Renal pelvis (tissue), 4 donors: ENCODE results near the gene ACSBG1. TPM values are rescaled to one million over a fixed set of nuclear protein-coding genes. Genes with fewer than 3 reads are reported as not detected.

Source experiments
- DNase-seq: peaks from one replicate; pipeline ENCODE4 v3.0.0-alpha.2; 2013
- polyA plus RNA-seq, 3 donors: library from polyadenylated mRNA; unstranded; fragments of 120-200 nt; gene quantifications; one replicate each; pipeline ENCODE4 v1.2.1, GENCODE V29; 2013; ENCODE audit not compliant: insufficient read length in 3 of 3

Gene ACSBG1
- polyA plus RNA-seq, 3 donors, result 0.54 to 2.1 (median 1.3) TPM

GRCh38 chr15:78131295-78132061, 102.9 kb downstream of the ACSBG1 start, which contains the start of gene CIB2:
Gene CIB2 (minus strand): TSS chr15:78131445. CDS start chr15:78131215, 230 bp downstream.
- DNase-seq, result peak; percentile 87

- no peak for DNase-seq
Observed at GRCh38 chr15:78130466-78131294, 103.7 kb downstream of the ACSBG1 start.

- DNase-seq, result no peak
Observed at GRCh38 chr15:78129751-78130287, 104.5 kb downstream of the ACSBG1 start.

DNA sequence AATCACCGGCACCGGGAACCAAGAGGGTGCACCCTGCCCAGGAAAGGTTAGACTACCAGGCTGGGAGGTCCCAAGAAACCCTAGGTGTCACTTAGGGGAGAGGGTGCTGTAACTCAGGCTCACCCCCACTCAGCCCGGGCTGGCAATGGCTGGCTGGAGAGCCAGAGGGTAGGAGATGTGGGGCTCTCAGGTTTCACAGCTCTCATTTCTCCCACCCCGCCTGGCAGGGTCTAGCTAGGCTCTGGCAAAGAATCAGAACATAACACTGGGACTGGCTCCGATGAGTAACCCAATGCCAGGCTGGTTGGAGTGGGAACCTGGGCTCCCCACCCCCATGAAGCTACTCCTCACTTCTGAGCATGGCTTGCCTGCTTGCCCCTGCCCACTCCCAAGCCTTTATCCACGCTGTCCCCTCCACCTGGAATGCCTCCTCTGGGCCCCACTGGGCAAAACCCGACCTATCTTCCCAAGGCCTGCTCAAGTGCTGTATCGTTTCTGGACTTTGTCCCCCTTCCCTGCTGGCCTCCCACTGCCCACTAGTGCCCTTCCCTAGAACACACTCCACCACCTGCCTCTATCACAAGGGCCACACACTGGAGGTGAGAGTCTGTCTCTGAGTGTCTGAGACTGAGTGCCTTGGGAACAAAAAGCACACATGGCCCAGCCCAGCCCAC, 105.2 kb downstream of the ACSBG1 start:
- DNase-seq, result peak; percentile 26

DNA sequence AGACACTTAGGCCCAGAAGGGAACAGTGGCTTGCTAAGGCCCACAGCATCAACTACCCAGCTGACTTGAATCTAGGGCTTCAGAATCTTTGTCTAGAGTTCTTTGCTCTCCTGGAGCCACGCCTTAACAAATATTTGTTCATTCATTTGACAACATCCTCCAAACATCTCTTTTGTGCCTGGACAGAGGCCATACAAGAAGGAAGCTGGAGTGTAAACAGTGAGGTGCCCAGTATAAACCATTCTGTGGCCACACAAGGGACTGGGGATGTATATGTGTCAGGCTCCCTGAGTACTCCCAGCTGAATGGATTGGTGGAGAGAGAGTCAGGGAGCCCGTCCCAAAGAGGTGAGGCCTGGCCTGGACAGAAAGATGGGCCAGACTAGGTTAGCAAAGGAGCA, 106.5 kb downstream of the ACSBG1 start:
- DNase-seq, result no peak

- no peak for DNase-seq
Observed at GRCh38 chr15:78125267-78125666, 109.1 kb downstream of the ACSBG1 start.

GRCh38 chr15:78120523-78120922, 113.8 kb downstream of the ACSBG1 start:
- DNase-seq, result no peak

Other genes with a start within 250 kb of the ACSBG1 start
- 10 to 100 TPM; 25.9 to 30.5 (median 28.0) TPM for gene TBC1D2B, start 156.9 kb downstream of the ACSBG1 start, polyA plus RNA-seq
- 1 to 10 TPM in 1 of 3 donors, under 1 TPM in 2; 0.83 to 1.2 (median 0.93) TPM for gene SH2D7, start 142.0 kb downstream of the ACSBG1 start, polyA plus RNA-seq
- gene CIB2, start 103.1 kb downstream of the ACSBG1 start, polyA plus RNA-seq, result 10 to 100 TPM; 32.3 to 41.1 (median 40.1) TPM
- 10 to 100 TPM; 47.6 to 58.1 (median 48.1) TPM for gene IDH3A, start 85.2 kb downstream of the ACSBG1 start, polyA plus RNA-seq
- gene DNAJA4, start 30.0 kb upstream of the ACSBG1 start, polyA plus RNA-seq, result 10 to 100 TPM; 22.4 to 32.2 (median 29.4) TPM
- gene SKIC8, start 65.0 kb upstream of the ACSBG1 start, polyA plus RNA-seq, result 100 to 1,000 TPM; 101 to 112 (median 103) TPM
- gene CRABP1, start 105.8 kb upstream of the ACSBG1 start, polyA plus RNA-seq, result 10 to 100 TPM; 44.4 to 58.1 (median 51.0) TPM
- 10 to 100 TPM; 49.6 to 71.5 (median 64.5) TPM for gene IREB2, start 203.7 kb upstream of the ACSBG1 start, polyA plus RNA-seq